Immature natural killer cell (primary cell): Measurements from ENCODE around the gene CC2D1A. TPM values are rescaled to one million over a fixed set of nuclear protein-coding genes. Genes with fewer than 3 reads are reported as not detected.

Source experiments
- DNase-seq, 3 donors: peaks; one replicate each; pipeline ENCODE4 v3.0.0; 2022; ENCODE audit warnings: mixed read lengths in 1 of 3
- H3K27ac Mint-ChIP-seq, 6 donors: one replicate each; pipeline ENCODE4 v1.8.0; 2020; ENCODE audit warnings: mixed read lengths in 6 of 6, mild to moderate bottlenecking in 5 of 6, inconsistent platforms in 4 of 6, moderate library complexity in 3 of 6
- H3K27me3 Mint-ChIP-seq, 3 donors: one replicate each; pipeline ENCODE4 v1.8.0; 2020 to 2021; ENCODE audit warnings: low read depth in 3 of 3, mild to moderate bottlenecking in 3 of 3, mixed read lengths in 3 of 3, moderate library complexity in 3 of 3, inconsistent platforms in 1 of 3
- H3K36me3 Mint-ChIP-seq, 3 donors: one replicate each; pipeline ENCODE4 v1.8.0; 2020; ENCODE audit warnings: mixed read lengths in 3 of 3, inconsistent platforms in 2 of 3, mild to moderate bottlenecking in 2 of 3
- H3K4me1 Mint-ChIP-seq, 2 donors: one replicate each; pipeline ENCODE4 v1.8.0; 2020; ENCODE audit warnings: inconsistent platforms in 2 of 2, mild to moderate bottlenecking in 2 of 2, mixed read lengths in 2 of 2, moderate library complexity in 1 of 2
- H3K4me3 Mint-ChIP-seq, 5 donors: one replicate each; pipeline ENCODE4 v1.8.0; 2020; ENCODE audit warnings: mild to moderate bottlenecking in 5 of 5, mixed read lengths in 5 of 5, inconsistent platforms in 3 of 5, moderate library complexity in 3 of 5
- H3K9me3 Mint-ChIP-seq, 6 donors: one replicate each; pipeline ENCODE4 v1.8.0; 2020; ENCODE audit warnings: mild to moderate bottlenecking in 6 of 6, mixed read lengths in 6 of 6, inconsistent platforms in 4 of 6, moderate library complexity in 3 of 6
- polyA plus RNA-seq, 3 donors: library from polyadenylated mRNA; unstranded; fragments of 300-500 nt; fragmentation: Illumina TruSeq; gene quantifications; one replicate each; pipeline ENCODE4 v1.2.3, GENCODE V29; 2021

The CC2D1A gene
- polyA plus RNA-seq, 3 donors from 2014 or later, result 1.5 to 19.2 (median 5.8) TPM

DNA sequence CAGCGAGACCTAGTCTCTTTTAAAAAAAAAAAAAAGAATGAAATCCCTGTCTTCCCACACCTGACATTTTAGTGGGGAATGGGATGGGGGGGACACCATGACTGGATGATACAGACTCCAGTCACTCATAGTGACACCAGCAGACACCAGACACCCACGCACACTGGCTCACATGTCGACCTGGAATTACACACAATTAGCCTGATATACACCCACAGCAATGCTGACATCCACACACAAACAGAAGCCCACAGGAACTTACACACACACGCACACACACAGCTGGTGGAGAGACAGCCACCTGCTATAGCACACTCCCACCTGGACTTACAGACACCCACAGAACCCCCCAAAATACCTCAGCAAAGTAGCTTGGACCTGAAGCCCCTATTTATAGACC is 37.3 kb upstream of the CC2D1A start:
- H3K4me3 Mint-ChIP-seq, result no peak overlapping the region
- peaks cover 0 to 4% (median 0%) of the 10 kb centered on the region in 3 donors for H3K36me3 Mint-ChIP-seq
- H3K4me1 Mint-ChIP-seq, result peaks cover 19 to 23% of the 10 kb centered on the region in 2 donors

DNA sequence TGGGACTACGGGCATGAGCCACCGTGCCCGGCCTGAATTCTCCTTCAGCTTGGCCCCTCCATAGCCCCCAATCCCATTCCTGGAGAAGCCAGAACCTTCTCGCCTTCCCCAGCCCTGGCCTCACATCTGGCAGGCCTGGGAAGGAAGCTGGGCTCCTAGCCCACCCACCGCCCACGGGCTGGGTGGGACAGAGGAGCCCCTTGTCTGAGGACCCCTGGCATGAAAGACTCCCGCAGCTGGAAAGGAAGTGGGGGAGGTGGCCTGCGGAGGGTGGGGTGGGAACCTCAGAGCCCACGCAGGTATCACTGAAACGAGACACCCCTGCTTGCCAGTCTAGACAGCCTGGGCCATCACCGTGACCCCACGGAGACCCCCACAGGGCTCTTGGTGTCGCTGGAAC is 36.7 kb upstream of the CC2D1A start:
- Mint-ChIP-seq H3K27ac (no peak overlapping the region), H3K36me3 (peaks cover 0 to 4% (median 0%) of the 10 kb centered on the region in 3 donors), H3K27me3 (peaks cover 9 to 25% (median 18%) of the 10 kb centered on the region in 3 donors), H3K4me3 (no peak overlapping the region), H3K4me1 (peaks cover 14 to 17% of the 10 kb centered on the region in 2 donors), H3K9me3 (no peaks in the 10 kb centered on the region)
- DNase-seq, result no peak

More for the DNA sequence above, 37.3 kb upstream of the CC2D1A start:
- no peak for DNase-seq
- no peak overlapping the region for H3K27ac Mint-ChIP-seq
- H3K9me3 Mint-ChIP-seq, result no peaks in the 10 kb centered on the region
- H3K27me3 Mint-ChIP-seq, result peaks cover 8 to 28% (median 23%) of the 10 kb centered on the region in 3 donors

DNA sequence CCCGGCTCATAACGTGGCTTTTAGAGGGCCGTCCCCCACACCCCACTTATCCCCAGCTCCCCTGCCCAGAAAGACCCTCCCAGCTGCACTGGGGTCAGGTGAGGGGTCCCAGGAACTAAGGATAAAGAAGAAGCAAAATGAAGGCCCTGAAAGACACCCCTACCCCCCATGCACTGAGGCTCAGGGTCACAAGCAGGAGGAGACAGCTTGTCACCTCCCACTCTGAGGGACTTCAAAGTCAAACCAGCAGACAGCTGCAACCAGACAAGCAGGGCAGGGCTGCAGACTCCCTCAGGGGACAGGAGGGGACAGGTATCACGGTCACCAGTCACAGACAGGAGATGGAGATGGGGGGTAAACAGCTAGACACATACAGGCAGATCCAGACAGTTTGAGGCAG is 35.1 kb upstream of the CC2D1A start:
- peaks cover 11 to 22% (median 19%) of the 10 kb centered on the region in 3 donors for H3K27me3 Mint-ChIP-seq
- H3K9me3 Mint-ChIP-seq, result no peaks in the 10 kb centered on the region
- no peak overlapping the region for H3K4me3 Mint-ChIP-seq
- peaks cover 10 to 12% of the 10 kb centered on the region in 2 donors for H3K4me1 Mint-ChIP-seq
- peak overlapping the region in 1 of 6 donors; percentile 19 for H3K27ac Mint-ChIP-seq
- DNase-seq, result no peak
- H3K36me3 Mint-ChIP-seq, result peaks cover 0 to 4% (median 0%) of the 10 kb centered on the region in 3 donors

DNA sequence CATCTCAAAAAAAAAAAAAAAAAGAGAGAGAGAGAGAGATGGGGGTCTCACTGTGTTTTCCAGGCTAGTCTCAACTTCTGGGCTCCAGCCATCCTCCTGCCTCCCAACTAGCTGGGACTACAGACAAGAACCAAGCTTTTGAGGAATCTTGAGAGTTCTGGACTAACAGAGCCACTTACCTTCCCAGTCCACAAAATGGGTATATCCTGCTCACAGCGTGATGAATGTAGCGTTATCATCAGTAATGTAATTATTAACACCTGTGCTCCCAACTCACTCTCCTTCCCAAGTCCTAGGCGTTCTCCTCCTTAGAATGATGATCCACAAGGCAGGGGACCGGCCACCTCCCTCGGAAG is 33.7 kb upstream of the CC2D1A start:
- DNase-seq, result no peak
- H3K4me1 Mint-ChIP-seq, result peaks cover 0 to 4% of the 10 kb centered on the region in 2 donors
- peaks cover 7 to 14% (median 13%) of the 10 kb centered on the region in 3 donors for H3K27me3 Mint-ChIP-seq
- H3K9me3 Mint-ChIP-seq, result no peaks in the 10 kb centered on the region
- H3K4me3 Mint-ChIP-seq, result peak overlapping the region in 2 of 5 donors; percentile 20 to 71
- H3K36me3 Mint-ChIP-seq, result no peaks in the 10 kb centered on the region
- H3K27ac Mint-ChIP-seq, result peak overlapping the region in 1 of 6 donors; percentile 45

DNA sequence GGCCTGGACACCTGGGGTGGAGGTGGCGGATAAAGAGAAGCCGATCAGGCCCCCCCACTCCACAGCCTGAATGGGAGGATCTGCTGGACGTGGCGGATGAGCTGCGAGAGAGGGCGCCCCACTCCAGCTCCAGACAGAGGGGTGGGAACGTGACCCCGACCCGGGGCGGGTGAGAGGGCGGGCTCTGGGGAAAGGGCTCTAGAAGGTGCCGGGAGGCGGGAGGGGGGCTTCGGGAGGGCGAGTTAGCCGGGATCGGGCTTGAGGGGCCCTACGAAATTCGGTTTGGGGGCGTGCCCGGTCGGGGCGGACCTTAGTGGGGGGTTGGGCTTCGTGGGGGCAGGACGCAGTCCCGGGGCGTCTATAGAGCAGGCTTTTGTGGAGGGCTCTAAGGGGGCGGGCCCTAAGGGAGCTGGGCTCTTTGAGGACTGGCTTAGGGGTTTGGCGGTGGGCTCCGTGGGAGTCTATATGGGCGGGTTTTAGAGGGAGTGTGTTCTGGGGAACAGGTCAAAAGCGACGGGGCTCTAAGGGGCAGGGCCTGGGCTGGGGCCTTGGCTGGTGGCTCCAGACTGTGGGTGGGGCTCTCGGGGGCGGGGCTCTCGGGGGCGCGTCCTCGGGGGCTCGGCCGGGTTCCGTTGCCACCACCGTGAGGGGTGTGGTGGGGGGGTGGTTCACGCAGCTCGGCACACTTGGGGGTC is 33.2 kb upstream of the CC2D1A start:
- Mint-ChIP-seq H3K9me3 (no peaks in the 10 kb centered on the region), H3K27ac (peak overlapping the region in 1 of 6 donors; percentile 45), H3K4me1 (peaks cover 0 to 4% of the 10 kb centered on the region in 2 donors), H3K4me3 (peak overlapping the region; percentile 36 to 71 (median 64)), H3K27me3 (peaks cover 7 to 13% (median 11%) of the 10 kb centered on the region in 3 donors), H3K36me3 (no peaks in the 10 kb centered on the region)
- peak in 2 of 3 donors; percentile 19 to 21 for DNase-seq

DNA sequence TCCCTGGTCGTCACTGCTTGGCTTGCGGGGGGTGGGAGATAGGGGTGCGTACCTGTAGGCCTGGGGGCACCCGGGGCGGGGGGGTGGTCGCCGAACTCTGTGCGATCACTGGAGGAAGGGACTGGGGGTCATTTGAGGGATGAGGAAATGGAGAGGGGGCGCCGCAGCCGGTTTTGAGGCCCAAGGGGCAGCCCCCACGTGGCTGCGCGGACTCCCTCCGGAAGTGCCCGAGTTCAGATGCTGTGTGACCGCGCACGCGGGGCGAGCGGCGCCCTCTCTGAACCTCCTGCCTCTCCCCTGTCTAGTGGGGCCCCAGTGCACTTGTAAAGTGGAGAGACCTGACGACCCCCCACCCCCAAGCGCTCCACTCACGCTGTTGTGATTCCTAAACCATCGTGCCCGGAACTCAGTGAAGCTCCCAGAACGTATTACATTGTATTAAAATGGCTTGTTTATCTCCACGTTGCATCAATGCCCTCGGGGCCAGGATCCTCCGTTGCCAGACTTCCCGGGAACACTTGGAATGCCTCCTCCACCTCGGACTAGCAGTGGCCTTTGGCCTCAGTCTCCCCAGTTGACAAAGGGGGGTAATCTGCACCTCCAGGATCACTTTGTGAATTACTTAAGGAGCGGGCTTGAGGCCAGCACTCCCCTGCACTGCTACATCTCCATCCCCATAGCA is 32.0 kb upstream of the CC2D1A start:
- no peak overlapping the region for H3K27ac Mint-ChIP-seq
- H3K36me3 Mint-ChIP-seq, result no peaks in the 10 kb centered on the region
- peaks cover 7 to 13% (median 11%) of the 10 kb centered on the region in 3 donors for H3K27me3 Mint-ChIP-seq
- DNase-seq, result no peak
- no peak overlapping the region for H3K4me3 Mint-ChIP-seq
- peaks cover 0 to 4% of the 10 kb centered on the region in 2 donors for H3K4me1 Mint-ChIP-seq
- H3K9me3 Mint-ChIP-seq, result no peaks in the 10 kb centered on the region

DNA sequence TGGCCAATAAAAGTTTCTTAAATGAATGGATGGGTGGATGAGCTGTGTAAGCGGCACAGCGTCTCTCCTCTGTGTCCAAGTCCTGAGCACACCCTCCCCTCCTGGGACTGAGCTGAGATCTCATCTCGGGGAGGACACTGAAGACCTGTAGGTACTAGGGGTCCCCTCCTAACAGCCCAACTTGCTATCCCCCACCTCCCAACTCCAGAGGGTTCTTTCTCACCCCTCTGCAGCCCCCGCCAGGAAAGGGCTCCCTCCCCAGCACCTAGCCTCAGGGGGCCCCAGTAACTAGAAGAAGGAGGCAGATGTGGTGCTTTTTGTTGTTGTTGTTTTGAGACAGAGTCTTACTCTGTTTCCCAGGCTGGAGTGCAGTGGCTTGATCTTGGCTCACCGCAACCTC is 30.2 kb upstream of the CC2D1A start:
- Mint-ChIP-seq H3K36me3 (no peaks in the 10 kb centered on the region), H3K4me3 (no peak overlapping the region), H3K27me3 (peaks cover 4 to 11% (median 6%) of the 10 kb centered on the region in 3 donors), H3K4me1 (peaks cover 10 to 15% of the 10 kb centered on the region in 2 donors), H3K9me3 (no peaks in the 10 kb centered on the region), H3K27ac (no peak overlapping the region)
- DNase-seq, result no peak

DNA sequence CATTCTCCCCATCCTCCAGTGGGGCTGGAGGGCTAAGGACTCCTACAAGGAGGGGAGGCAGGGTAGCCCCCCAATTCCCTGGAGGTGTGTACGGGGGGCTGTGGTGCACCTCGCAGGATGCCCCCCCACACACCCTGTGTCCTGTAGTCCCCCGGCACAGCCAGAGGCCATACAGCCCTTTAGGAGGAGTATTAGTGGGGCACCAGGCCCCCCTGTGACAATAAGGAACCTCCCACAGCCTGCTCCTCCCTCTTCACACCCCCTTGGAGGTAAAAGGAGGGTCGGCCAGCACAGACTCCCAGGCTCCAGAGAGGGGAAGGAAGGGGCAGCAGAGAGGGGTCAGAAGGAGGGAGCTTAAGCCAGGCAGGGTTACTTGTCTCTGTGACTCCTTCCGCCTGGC is 29.2 kb upstream of the CC2D1A start, which contains the start of gene NANOS3:
TSS of gene NANOS3 (plus strand) at position 301 of the 400 bp plus-strand sequence. CDS start 115 bp downstream, outside the sequence.
- no peak within 1 kb of the TSS for H3K27ac Mint-ChIP-seq
- H3K27me3 Mint-ChIP-seq, result peaks cover 4 to 11% (median 5%) of the 10 kb centered on the region in 3 donors
- H3K4me1 Mint-ChIP-seq, result peaks cover 20 to 25% of the 10 kb centered on the region in 2 donors
- no peak within 1 kb of the TSS for H3K4me3 Mint-ChIP-seq
- H3K9me3 Mint-ChIP-seq, result no peaks in the 10 kb centered on the region
- no peaks in the 10 kb centered on the region for H3K36me3 Mint-ChIP-seq
- DNase-seq, result no peak

DNA sequence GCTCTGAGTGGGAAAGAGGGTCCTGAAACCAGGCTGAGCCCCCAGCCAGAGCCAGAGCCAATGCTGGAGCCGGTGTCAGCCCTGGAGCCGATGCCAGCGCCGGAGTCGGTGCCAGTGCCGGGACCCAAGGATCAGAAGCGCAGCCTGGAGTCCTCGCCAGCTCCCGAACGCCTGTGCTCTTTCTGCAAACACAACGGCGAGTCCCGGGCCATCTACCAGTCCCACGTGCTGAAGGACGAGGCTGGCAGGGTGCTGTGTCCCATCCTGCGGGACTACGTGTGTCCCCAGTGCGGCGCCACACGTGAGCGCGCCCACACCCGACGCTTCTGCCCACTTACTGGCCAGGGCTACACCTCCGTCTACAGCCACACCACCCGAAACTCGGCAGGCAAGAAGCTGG is 28.7 kb upstream of the CC2D1A start:
- H3K27ac Mint-ChIP-seq, result no peak overlapping the region
- no peaks in the 10 kb centered on the region for H3K36me3 Mint-ChIP-seq
- DNase-seq, result no peak
- peaks cover 5 to 12% (median 6%) of the 10 kb centered on the region in 3 donors for H3K27me3 Mint-ChIP-seq
- H3K4me1 Mint-ChIP-seq, result peaks cover 25 to 30% of the 10 kb centered on the region in 2 donors
- H3K4me3 Mint-ChIP-seq, result no peak overlapping the region
- no peaks in the 10 kb centered on the region for H3K9me3 Mint-ChIP-seq

DNA sequence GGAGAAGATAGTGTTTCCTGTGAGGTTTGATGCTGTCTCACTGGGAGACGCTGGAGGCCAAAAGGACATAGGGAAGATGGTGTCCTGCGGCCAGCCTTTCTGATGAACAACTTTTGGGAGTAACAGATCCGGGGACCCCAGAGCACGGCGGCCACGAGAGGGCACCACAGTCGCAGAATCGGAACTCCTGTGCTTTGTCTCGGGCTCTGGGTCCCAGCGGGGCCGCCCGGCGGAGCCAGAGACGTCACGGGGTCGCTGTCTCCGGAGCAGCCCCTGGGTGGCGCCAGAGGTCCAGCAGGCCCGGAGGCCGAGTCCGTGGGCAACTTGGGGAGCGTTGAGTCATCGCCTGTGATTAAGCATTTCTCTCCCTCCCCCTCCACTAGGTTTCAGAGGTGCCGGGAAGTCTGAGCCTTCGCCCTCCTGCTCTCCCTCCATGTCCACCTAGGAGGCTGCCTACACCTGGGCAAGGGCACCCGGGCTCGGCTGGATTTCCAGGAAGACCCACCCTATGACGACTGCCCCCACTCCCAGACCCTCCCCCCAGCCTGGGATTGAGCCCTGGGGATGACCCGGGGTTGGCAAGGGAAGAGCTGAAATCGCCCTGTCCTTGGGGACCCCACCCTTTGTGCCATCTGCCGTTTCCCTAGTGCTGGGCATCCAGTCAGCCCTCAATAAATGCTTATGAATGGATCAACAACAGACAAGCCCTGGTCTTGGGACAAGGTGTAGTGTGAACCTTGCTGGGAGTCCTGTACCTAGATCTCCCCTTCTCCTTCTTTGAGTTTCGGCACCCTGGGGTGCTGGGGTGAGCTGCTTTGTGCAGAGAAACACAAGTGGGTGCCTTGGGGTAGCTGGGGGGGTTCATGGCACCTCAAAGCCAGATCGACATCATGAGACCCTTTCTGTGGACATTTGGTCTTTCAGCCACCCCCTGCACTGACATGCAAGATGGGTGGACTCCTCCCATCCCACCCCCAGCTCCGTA is 25.6 kb upstream of the CC2D1A start:
- peaks cover 2 to 4% (median 4%) of the 10 kb centered on the region in 3 donors for H3K27me3 Mint-ChIP-seq
- H3K4me1 Mint-ChIP-seq, result peaks cover 40 to 47% of the 10 kb centered on the region in 2 donors
- H3K4me3 Mint-ChIP-seq, result peak overlapping the region; percentile 70 to 85 (median 75)
- H3K36me3 Mint-ChIP-seq, result no peaks in the 10 kb centered on the region
- no peaks in the 10 kb centered on the region for H3K9me3 Mint-ChIP-seq
- H3K27ac Mint-ChIP-seq, result peak overlapping the region; percentile 68 to 90 (median 84)
- DNase-seq, result peak; percentile 98 to 99 (median 99)

DNA sequence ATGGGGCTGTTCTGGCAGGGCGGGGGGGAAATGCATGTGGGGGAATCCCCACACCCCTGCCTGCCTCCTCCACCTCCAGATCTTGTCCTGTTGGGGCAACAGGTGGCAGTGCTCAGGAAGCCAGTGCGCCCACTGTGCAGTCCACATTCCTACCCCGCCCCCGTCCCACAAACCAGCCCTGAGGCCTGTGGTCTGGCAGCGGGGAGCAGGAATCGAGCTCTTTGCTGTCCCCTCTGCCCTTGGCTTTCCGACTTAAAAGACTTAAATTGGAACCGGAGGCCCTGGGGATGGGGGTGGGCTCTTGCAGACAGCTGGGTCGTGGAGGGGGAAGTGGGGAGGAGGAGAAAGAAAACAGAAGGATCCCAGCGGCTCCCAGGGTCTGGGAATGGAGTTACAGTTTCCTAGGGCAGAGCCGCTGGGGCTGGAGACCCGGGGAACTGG is 24.7 kb upstream of the CC2D1A start:
- peaks cover 2 to 5% (median 4%) of the 10 kb centered on the region in 3 donors for H3K27me3 Mint-ChIP-seq
- H3K4me3 Mint-ChIP-seq, result peak overlapping the region; percentile 70 to 85 (median 75)
- DNase-seq, result peak in 1 of 3 donors; percentile 17
- H3K27ac Mint-ChIP-seq, result peak overlapping the region; percentile 83 to 90 (median 85)
- H3K36me3 Mint-ChIP-seq, result no peaks in the 10 kb centered on the region
- H3K4me1 Mint-ChIP-seq, result peaks cover 47 to 55% of the 10 kb centered on the region in 2 donors
- H3K9me3 Mint-ChIP-seq, result no peaks in the 10 kb centered on the region

DNA sequence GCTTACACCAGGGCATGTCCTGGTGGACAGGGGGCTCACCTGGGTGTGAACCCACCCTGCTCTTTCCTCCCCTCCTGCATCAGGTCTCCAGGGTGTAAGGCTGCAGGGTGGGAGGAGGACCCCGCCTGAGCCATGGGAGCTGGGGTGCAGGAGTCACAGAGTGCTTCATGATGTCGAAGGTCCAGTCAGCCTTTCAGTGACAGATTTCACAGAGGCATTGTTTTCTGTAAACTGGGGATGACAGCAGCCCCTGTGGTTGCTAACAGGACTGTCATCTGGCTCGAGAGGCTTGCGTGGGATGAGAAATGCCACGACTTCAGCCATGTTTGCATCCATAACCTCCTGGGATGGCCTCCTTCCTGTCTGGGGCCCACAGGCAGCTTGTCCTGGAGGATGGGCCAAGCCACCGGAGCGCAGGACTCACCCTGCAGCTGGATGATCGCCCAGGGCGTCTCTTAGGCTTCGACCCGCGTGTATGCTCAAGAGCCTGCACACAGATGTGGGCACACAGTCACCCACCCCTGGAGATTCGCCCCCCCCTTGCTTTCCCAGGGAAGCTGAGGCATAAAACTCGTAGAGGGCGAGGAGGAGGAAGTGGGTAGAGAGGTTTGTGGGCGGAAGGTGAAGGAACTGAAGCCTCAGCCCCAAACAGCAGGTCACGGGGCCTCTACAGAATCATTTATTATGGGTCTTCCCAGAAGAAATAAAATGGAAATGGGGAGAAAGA is 24.1 kb upstream of the CC2D1A start:
- peaks cover 2 to 10% (median 7%) of the 10 kb centered on the region in 3 donors for H3K27me3 Mint-ChIP-seq
- no peaks in the 10 kb centered on the region for H3K36me3 Mint-ChIP-seq
- H3K4me3 Mint-ChIP-seq, result peak overlapping the region; percentile 73 to 85 (median 75)
- peaks cover 53 to 61% of the 10 kb centered on the region in 2 donors for H3K4me1 Mint-ChIP-seq
- H3K27ac Mint-ChIP-seq, result peak overlapping the region; percentile 83 to 94 (median 88)
- H3K9me3 Mint-ChIP-seq, result no peaks in the 10 kb centered on the region
- DNase-seq, result peak; percentile 54 to 63 (median 61)
